ENCODE data around the gene USP15.

The USP15 gene

DNA sequence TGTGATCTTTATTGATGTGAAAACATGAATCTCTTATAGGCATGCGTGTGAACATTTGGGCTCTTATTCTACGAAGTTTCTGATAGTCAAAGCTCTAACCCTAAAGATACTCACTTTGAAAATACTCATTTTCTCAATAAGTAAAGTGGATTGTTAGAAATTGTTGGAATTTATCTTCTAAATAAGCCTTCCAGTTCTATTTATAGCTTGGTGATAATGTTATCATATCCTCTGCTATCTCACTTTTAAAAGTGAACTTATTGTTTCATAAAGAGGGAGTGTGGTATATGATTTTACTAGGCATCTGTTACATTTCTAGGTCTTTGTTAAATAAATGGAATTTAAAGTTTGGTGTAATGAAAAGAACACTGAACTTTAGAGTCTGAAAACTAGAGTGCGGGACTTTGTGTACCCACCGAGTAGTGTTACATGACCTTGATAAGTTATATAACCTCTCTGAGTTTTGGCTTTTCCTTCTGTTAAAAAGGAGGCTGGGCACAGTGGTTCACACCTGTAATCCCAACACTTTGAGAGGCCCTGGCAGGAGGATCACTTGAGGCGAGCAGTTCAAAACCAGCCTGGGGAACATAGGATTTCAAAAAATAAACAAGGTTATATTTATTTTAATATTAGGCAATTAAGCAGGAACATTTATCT is 13.6 kb downstream of the USP15 start:
- in situ Hi-C loops (cut with MboI; ENCODE audit: low sequenced_read_pairs, unreplicated experiment): loop anchor here (25.0 kb wide), 1 partner anchor 513 kb away; no protein-coding TSS in a partner anchor
- TF ChIP-seq, protein P1, sequence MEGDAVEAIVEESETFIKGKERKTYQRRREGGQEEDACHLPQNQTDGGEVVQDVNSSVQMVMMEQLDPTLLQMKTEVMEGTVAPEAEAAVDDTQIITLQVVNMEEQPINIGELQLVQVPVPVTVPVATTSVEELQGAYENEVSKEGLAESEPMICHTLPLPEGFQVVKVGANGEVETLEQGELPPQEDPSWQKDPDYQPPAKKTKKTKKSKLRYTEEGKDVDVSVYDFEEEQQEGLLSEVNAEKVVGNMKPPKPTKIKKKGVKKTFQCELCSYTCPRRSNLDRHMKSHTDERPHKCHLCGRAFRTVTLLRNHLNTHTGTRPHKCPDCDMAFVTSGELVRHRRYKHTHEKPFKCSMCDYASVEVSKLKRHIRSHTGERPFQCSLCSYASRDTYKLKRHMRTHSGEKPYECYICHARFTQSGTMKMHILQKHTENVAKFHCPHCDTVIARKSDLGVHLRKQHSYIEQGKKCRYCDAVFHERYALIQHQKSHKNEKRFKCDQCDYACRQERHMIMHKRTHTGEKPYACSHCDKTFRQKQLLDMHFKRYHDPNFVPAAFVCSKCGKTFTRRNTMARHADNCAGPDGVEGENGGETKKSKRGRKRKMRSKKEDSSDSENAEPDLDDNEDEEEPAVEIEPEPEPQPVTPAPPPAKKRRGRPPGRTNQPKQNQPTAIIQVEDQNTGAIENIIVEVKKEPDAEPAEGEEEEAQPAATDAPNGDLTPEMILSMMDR (IDR thresholded peaks at IDR 0.05; ENCODE audit: borderline replicate concordance, control extremely low read depth, extremely low read depth, insufficient read depth, missing control alignments): no peak
- DNase-seq (ENCODE audit: low spot score): no peak

DNA sequence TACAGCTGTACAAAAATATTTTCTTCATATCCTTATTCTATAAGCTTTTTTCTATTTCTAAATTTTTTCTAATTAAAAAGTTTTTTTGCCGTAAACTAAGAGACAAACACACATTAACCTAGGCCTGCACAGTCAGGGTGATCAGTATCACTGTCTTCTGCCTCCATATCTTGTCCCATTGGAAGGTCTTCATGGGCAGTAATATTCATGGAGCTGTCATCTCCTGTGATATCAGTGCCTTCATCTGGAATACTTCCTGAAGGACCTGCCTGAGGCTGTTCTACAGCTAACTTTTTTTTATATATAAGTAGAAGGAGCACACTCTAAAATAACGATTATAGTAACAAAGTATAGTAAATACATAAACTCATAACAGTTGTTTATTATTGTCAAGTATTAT is 17.8 kb downstream of the USP15 start:
- TF ChIP-seq, protein P1 (IDR thresholded peaks at IDR 0.05; ENCODE audit: borderline replicate concordance, control extremely low read depth, extremely low read depth, insufficient read depth, missing control alignments): no peak
- in situ Hi-C loops (cut with MboI; ENCODE audit: low sequenced_read_pairs, unreplicated experiment): no loop called here
- DNase-seq (ENCODE audit: low spot score): no peak

DNA sequence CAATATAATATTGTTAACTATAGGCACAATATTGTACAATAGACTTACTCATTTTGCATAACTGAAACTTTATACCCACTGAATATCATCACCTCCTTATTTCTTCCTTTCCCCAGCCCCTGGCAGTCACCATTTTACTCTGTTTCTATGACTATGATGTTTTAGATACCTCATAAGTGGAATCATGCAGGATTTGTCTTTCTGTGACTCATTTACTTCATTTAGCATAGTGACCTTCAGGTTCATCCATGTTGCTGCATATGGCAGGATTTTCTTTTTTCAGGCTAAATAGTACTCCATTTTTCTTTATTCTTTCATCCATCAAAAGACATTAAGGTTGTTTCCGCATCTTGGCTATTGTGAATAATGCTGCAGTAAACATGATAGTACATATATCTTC is 18.9 kb downstream of the USP15 start:
- DNase-seq (ENCODE audit: low spot score): no peak
- TF ChIP-seq, protein P1 (IDR thresholded peaks at IDR 0.05; ENCODE audit: borderline replicate concordance, control extremely low read depth, extremely low read depth, insufficient read depth, missing control alignments): no peak
- in situ Hi-C loops (cut with MboI; ENCODE audit: low sequenced_read_pairs, unreplicated experiment): no loop called here

DNA sequence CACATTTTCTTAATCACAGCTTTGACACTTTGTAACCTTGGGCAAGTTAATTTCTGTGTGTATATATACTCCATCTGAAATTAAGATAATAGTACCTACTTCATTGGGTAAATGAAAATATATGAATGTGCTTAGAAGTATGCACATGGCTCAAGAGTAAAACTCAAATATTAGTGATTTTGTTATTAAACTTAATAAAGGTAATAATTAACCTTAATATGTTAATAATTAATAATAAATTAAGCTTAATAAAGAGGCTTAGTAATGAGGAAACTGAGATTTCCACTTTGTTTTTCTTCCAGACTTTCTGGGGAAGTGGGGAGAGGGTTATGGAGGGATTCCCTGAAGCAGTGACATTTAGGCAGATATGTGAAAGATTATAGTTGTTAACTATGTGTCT is 19.8 kb downstream of the USP15 start:
- in situ Hi-C loops (cut with MboI; ENCODE audit: low sequenced_read_pairs, unreplicated experiment): no loop called here
- TF ChIP-seq, protein P1 (IDR thresholded peaks at IDR 0.05; ENCODE audit: borderline replicate concordance, control extremely low read depth, extremely low read depth, insufficient read depth, missing control alignments): no peak
- no peak for DNase-seq (ENCODE audit: low spot score)

DNA sequence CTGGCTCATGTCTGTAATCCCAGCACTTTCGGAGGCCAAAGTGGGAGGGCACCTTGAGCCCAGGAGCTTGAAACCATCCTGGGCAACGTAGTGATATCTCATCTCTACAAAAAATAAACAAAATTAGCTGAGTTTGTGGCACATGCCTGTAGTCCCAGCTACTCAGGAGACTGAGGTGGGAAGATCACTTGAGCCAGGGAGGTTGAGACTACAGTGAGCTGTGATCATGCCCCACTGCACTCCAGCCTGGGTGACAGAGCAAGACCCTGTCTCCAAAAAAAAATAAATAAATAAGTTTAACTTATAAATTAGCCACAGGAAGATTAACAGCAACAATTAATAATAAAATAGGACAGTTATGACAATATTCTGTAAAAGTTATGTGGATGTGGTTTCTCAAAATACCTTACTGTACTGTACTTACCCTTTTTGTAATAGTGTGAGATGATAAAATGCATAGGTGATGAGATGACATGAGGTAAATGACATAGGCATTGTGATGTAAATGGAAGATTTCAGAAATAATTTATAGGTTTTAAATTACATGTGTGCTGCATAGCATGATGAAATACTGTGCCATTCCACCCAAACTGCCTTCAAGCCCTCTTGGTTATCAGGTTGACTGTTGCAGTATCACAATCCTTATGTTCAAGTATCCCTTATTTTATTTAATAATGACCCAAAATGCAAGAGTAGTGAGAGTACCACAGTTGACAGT is 22.0 kb downstream of the USP15 start:
- TF ChIP-seq, protein P1 (IDR thresholded peaks at IDR 0.05; ENCODE audit: borderline replicate concordance, control extremely low read depth, extremely low read depth, insufficient read depth, missing control alignments): no peak
- in situ Hi-C loops (cut with MboI; ENCODE audit: low sequenced_read_pairs, unreplicated experiment): no loop called here
- DNase-seq (ENCODE audit: low spot score): no peak

DNA sequence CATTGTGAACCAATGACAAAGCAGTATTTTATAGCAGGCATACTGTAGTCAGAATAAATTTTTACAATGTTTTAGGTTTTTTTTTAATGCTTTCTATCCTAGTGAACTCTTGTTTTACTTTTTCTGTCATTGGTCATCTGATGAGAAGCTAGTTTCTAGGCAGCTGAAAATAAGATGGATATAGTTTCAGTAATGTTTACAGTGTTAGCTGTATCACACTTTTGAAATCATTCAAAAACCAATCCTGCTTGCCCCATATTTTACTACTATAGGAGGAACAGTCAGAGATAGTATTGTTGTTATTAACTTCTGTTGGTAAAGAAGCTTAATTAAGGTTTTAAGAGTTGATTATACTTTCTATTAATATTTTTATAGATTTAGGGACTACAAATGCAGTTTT is 24.5 kb downstream of the USP15 start:
- in situ Hi-C loops (cut with MboI; ENCODE audit: low sequenced_read_pairs, unreplicated experiment): no loop called here
- TF ChIP-seq, protein P1 (IDR thresholded peaks at IDR 0.05; ENCODE audit: borderline replicate concordance, control extremely low read depth, extremely low read depth, insufficient read depth, missing control alignments): no peak
- DNase-seq (ENCODE audit: low spot score): no peak

Data from GM13976 (cell line).